ENCODE results near the gene KRTAP1-5.

Gene KRTAP1-5

GRCh38 chr17:41026715-41027471 lies at the start of gene KRTAP1-5:
TSS of gene KRTAP1-5 (minus strand) at chr17:41027208. CDS start at chr17:41027155, 53 bp downstream.
- no peak within 1 kb of the TSS for H3K4me3 ChIP-seq (ENCODE audit: low read length)
- no peak for TF ChIP-seq CTCF (conservative IDR thresholded peaks at IDR 0.05; ENCODE audit: low read depth, low read length)
- no peak for DNase-seq (ENCODE audit: low read depth)

- DNase-seq (ENCODE audit: low read depth), result no peak
- H3K4me3 ChIP-seq (ENCODE audit: low read length), result no peak overlapping the region
- no peak for TF ChIP-seq CTCF (conservative IDR thresholded peaks at IDR 0.05; ENCODE audit: low read depth, low read length)
Measured at GRCh38 chr17:41076788-41077187, 49.8 kb upstream of the KRTAP1-5 start.

GRCh38 chr17:41073676-41074075 lies 46.7 kb upstream of the KRTAP1-5 start:
- DNase-seq (ENCODE audit: low read depth), result no peak
- no peak for TF ChIP-seq CTCF (conservative IDR thresholded peaks at IDR 0.05; ENCODE audit: low read depth, low read length)
- H3K4me3 ChIP-seq (ENCODE audit: low read length), result no peak overlapping the region

GRCh38 chr17:41071606-41072360 lies 44.8 kb upstream of the KRTAP1-5 start:
- TF ChIP-seq CTCF (conservative IDR thresholded peaks at IDR 0.05; ENCODE audit: low read depth, low read length), result no peak
- no peak for DNase-seq (ENCODE audit: low read depth)
- no peak overlapping the region for H3K4me3 ChIP-seq (ENCODE audit: low read length)

- no peak for TF ChIP-seq CTCF (conservative IDR thresholded peaks at IDR 0.05; ENCODE audit: low read depth, low read length)
- H3K4me3 ChIP-seq (ENCODE audit: low read length), result no peak overlapping the region
- DNase-seq (ENCODE audit: low read depth), result no peak
Measured at GRCh38 chr17:41069031-41069430, 42.0 kb upstream of the KRTAP1-5 start.

- no peak for TF ChIP-seq CTCF (conservative IDR thresholded peaks at IDR 0.05; ENCODE audit: low read depth, low read length)
- no peak for DNase-seq (ENCODE audit: low read depth)
Measured at GRCh38 chr17:41067281-41067680, 40.3 kb upstream of the KRTAP1-5 start.

More at GRCh38 chr17:41067281-41067680, 40.3 kb upstream of the KRTAP1-5 start:
- no peak overlapping the region for H3K4me3 ChIP-seq (ENCODE audit: low read length)

Measured in retinal pigment epithelial cell (primary cell).